Measurements from ENCODE around the gene PDK3.

The PDK3 gene

DNA sequence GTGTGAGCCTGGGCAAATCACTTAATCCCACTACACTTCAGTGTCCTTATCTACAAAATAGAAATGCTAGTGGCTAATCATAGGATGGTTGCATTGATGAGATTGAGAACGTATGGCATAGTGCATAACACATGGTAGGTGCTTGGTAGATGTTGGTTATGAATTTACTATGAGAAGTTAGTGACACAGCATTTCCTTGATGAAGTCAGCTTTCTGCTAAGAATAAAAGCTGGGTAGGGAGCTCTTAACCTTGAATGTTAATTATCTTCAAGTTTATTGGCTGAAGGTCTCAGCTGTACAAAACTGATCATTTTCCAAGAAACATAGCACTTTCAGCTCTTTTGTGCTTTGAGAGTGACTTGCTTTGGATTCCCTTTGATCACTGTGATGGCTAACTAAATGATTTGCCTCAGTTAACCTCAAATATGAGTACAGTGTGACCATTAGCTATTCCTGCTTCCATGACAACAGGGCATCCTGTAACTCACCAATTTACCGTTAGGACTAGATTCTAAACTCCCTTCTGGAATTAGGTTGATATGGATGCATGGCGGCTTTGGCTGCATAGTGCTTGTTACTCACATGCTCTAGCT, 17.8 kb downstream of the PDK3 start:
- no peak for DNase-seq (ENCODE audit: low read depth)

DNA sequence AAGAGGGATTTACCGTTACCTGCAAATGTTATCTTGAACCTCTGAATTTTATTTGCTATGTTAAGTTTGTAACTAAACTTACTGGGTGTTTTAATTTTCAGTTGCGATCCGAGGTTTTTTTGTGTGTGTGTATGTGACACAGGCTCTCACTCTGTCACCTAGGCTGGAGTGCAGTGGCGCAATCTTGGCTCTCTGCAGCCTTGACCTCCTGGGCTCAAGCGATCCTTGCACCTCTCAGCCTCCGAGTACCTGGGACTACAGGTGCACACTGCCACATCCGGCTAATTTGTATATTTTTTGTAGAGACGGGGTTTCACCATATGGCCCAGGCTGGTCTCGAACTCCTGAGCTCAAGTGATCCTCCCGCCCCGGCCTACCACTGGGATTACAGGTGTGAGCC, 18.5 kb downstream of the PDK3 start:
- no peak for DNase-seq (ENCODE audit: low read depth)

- DNase-seq (ENCODE audit: low read depth) = no peak
Observed at GRCh38 chrX:24485323-24485722, 20.2 kb downstream of the PDK3 start.

GRCh38 chrX:24485976-24486680, 21.0 kb downstream of the PDK3 start:
- DNase-seq (ENCODE audit: low read depth) = no peak

DNA sequence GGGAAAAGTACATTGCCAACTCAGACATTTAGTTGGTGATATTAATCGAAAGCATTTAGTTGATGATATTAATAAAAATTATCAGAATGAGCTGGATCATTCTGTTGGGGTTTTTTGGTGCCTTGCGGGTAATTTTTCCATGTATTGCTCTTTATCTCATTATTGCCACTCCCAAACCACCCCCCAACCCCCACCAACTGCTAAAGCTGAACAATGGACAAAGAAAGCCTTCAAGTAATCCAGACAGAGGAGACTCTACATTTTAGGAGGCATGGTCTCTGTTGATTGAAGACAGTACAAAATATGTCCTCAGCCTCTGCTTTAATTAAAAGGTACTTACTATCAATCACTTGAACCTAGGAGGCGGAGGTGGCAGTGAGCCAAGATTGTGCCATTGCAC, 22.5 kb downstream of the PDK3 start:
- DNase-seq (ENCODE audit: low read depth) = no peak

- no peak for DNase-seq (ENCODE audit: low read depth)
Observed at GRCh38 chrX:24491741-24492140, 26.7 kb downstream of the PDK3 start.

- DNase-seq (ENCODE audit: low read depth) = no peak
Observed at GRCh38 chrX:24493740-24494581, 28.9 kb downstream of the PDK3 start.

DNA sequence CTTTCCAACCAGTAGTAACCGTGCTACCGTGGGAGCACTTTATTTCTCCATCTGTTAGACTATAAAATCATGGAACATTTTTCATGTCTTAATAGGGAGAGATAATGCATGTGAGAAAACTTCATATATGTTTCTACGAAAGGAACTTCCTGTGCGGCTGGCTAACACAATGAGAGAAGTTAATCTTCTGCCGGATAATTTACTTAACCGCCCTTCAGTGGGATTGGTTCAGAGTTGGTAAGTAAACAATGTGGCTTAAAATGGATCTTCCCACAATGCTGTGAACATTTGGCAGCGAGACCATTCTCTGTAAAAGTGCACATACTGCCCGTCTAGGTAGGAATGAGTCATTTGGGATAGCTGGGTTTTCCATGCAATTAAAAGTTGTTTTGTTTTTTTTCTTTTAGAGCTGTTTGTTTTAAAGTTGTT, 29.6 kb downstream of the PDK3 start:
- peak; percentile 38 for DNase-seq (ENCODE audit: low read depth)

DNA sequence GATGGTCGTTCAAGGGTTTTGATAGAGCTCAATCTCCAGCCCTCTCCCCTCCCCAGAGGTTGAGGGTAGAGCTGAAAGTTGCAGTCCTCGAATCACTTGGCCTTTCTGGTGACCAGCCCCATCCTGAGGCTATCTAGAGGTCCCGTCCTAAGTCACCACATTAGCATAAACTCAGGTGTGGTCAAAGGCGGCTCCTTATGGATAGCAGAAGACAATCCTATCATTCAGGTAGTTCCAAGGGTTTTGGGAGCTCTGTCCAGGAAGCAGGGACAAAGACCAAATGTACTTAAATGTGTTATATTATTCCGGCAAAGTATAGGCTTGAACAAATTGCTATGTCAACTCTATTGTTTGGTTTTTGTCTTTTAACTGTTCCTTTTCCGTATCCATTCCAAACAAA, 30.6 kb downstream of the PDK3 start:
- no peak for DNase-seq (ENCODE audit: low read depth)

- no peak for DNase-seq (ENCODE audit: low read depth)
Observed at GRCh38 chrX:24498181-24498580, 33.1 kb downstream of the PDK3 start.

GRCh38 chrX:24498975-24499374, 33.9 kb downstream of the PDK3 start:
- no peak for DNase-seq (ENCODE audit: low read depth)

DNA sequence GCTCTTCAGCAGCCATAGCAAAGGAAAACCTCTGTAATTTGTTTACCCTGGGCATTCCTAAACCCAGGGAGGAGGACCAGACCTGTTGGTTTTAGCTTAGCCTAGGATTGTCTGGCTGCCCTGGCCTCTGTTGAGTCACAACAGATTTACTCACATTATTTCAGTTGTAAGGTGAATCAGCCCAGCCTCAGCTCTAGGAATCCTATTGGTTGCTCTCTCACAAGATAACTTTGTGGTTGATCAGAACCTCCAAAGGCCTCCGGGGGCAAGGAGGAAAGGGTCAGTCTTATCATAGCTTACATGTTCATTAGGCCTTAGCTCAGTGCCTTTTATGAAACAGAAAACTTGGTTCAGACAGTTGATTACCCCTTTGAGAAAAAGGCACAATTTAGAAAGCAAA, 41.0 kb downstream of the PDK3 start:
- DNase-seq (ENCODE audit: low read depth) = no peak

DNA sequence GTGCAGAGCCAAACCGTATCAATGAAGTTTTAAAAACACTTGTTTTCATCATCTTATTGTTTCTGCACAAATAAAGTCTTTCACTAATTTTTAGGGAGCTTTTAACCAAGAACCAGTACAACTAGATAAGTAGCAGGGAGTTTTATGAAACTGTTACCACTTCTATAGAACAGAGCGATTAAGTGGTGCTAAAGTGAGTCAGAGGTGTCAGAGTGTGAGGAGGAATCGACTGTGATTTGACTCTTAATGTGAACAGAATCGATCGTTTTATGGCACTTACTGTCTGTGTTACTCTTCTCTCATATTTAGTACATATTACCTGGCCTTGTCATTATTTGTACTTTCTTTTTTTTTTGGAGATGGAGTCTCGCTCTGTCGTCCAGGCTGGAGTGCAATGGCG, 43.3 kb downstream of the PDK3 start:
- DNase-seq (ENCODE audit: low read depth) = no peak

GRCh38 chrX:24513416-24513815, 48.3 kb downstream of the PDK3 start:
- no peak for DNase-seq (ENCODE audit: low read depth)

DNA sequence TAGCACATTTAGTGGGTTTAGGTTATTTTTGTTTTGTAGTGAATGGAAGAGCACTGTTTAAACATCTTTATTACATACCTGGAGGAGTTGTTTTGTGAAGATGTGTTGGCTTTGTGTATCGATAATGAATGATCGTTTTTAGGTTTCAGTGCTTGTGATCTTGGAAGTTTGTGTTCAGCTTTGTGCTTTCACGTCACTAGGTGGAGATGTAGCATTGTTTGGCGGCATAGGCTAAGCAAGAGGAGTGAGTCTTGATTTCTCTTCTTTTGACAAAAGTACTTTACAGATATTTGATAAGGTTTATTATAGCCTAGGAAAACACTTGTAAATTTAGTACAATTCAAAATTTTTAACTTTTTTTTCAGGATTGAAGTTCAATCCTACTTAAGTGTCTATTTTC, 50.4 kb downstream of the PDK3 start:
- DNase-seq (ENCODE audit: low read depth) = no peak

- DNase-seq (ENCODE audit: low read depth) = no peak
Observed at GRCh38 chrX:24520472-24520871, 55.4 kb downstream of the PDK3 start.

- DNase-seq (ENCODE audit: low read depth) = no peak
Observed at GRCh38 chrX:24525455-24525854, 60.4 kb downstream of the PDK3 start.

DNA sequence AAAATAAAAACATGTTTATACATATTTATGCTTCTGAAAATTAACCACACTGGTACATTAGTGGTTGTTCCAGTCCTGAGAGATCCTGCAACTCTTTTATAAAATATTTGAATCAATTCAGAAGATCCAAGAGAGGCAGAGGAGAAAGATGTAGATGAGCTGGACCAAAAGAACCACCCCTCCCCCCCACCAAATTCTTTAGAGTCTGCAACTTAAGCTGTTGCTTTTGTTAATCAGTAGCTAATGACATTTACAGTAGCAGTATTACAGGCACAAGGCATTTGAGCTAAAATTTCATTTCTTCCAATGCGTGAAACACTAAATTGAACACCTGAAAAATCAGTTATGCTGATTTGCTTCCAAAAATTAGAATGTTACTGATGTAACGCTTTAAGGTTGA, 61.5 kb downstream of the PDK3 start:
- DNase-seq (ENCODE audit: low read depth) = no peak

DNA sequence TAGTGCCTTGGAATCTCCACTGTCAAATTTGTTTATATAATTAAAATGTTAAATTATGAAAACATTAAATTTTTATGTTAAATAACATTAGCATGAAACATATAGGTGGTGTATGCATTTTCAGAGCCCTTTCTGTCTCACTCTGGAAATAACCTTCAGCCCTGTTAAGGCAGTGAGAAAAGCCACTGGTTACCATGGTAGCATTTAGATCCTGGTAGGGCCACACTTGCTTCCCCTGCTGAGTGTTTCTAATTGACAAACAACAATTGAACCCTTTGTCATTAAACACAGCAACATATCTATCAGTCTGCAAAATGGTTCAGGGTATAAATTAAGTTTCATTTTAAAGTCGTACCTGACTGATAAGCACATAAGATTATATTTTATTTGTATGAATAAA, 63.5 kb downstream of the PDK3 start:
- DNase-seq (ENCODE audit: low read depth) = no peak

DNA sequence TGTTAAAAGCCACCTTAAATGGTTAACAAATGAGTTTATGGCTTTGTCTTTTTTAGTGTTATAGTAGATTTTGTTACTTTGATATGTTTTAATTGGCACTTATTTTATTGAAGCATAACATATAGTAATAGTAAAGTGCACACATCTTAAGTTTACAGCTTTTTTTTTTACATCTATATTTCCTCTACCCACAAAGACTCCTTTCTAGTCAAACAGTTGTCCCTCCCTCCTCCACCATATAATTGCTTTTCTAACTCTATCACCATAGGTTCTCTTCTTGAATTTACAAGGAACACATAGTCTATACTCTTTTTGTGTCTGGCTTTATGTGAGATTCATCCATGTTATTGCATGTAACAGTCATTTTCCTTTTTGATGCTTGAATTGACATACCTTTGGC, 71.5 kb downstream of the PDK3 start:
- DNase-seq (ENCODE audit: low read depth) = no peak

DNA sequence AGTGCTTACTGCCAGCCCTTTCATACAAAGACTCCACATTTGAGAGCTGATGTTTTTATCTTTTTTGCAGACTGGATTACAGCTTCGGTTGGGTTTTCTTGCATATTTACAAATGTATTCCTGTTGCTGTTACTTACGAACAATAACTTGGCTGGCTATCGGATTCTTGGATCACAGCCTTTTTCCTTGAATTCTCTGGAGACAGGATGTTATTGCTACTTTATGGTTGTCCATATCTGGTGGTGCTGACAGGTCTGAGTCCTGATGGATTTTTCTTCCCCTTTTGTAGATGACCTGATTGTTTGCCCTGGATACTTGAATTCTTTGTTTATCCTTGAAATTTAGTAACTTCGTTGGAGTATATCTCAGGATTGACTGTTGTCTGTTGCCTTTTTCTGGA, 77.7 kb downstream of the PDK3 start:
- no peak for DNase-seq (ENCODE audit: low read depth)

GRCh38 chrX:24547961-24548360, 82.9 kb downstream of the PDK3 start:
- DNase-seq (ENCODE audit: low read depth) = no peak

- no peak for DNase-seq (ENCODE audit: low read depth)
Observed at GRCh38 chrX:24550166-24550565, 85.1 kb downstream of the PDK3 start.
